RWPE2 (cell line): ENCODE results near the gene CYP39A1.

Experiments used
- ATAC-seq: fragments of 200-7000 bp; cut with Tn5 transposase; 3 replicates; pipeline ENCODE4 v1.9.1; 2021; ENCODE audit warnings: low read depth
- DNase-seq: peaks from one replicate; pipeline ENCODE4 v3.0.0-alpha.2; 2020; ENCODE audit warnings: low spot score
- H3K27ac ChIP-seq: fragments of 450-650 bp; 2 replicates; pipeline ENCODE4 v1.5.1; 2017; ENCODE audit warnings: mild to moderate bottlenecking; ENCODE audit not compliant: poor library complexity, severe bottlenecking
- H3K27me3 ChIP-seq: fragments of 250-450 bp; sonication (Bioruptor Pico); 2 replicates; pipeline ENCODE4 v1.5.1; 2021; ENCODE audit warnings: mild to moderate bottlenecking, moderate library complexity; ENCODE audit not compliant: insufficient read depth, poor library complexity, severe bottlenecking
- H3K36me3 ChIP-seq: fragments of 250-450 bp; sonication (Bioruptor Pico); 2 replicates; pipeline ENCODE4 v1.5.1; 2020; ENCODE audit warnings: low read depth, mild to moderate bottlenecking, moderate library complexity
- H3K4me1 ChIP-seq: fragments of 250-450 bp; sonication (Bioruptor Pico); 2 replicates; pipeline ENCODE4 v1.5.1; 2021; ENCODE audit warnings: mild to moderate bottlenecking, moderate library complexity; ENCODE audit not compliant: insufficient read depth, poor library complexity, severe bottlenecking
- H3K4me3 ChIP-seq: fragments of 250-450 bp; sonication (Bioruptor Pico); 2 replicates; pipeline ENCODE4 v1.5.1; 2021; ENCODE audit warnings: mild to moderate bottlenecking, moderate library complexity; ENCODE audit not compliant: severe bottlenecking
- H3K9me3 ChIP-seq: fragments of 250-450 bp; sonication (Bioruptor Pico); 2 replicates; pipeline ENCODE4 v1.5.1; 2021; ENCODE audit warnings: mild to moderate bottlenecking, moderate library complexity; ENCODE audit not compliant: severe bottlenecking
- TF ChIP-seq, protein P1 (sequence below): fragments of 450-650 bp; IDR thresholded peaks from one replicate; pipeline ENCODE4 v1.5.1; 2017; ENCODE audit warnings: mild to moderate bottlenecking, moderate library complexity; ENCODE audit not compliant: poor library complexity, severe bottlenecking

CYP39A1 gene

DNA sequence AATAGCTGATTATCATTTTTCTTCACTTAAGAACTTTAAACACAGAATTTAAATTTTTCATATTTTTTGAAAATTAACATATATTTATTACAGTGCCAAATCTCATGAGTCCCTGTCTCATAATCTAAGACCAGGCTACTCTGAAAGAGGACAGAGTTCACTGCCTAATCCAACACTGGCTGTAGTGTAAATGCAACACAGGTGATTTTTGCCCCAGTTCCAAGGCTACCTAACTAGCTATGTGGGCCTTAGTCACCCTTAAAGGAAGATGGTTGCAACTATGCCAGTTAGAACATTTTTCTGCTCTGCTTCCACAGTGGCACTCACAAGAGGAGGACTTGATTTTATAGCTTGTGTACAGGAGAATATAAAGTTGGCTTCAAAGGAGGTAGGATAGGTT, 5.0 kb upstream of the CYP39A1 start:
- no peak for ATAC-seq
- Histone ChIP-seq H3K27me3 (no peaks in the 10 kb centered on the region), H3K4me3 (no peak overlapping the region), H3K4me1 (peaks cover 3% of the 10 kb centered on the region), H3K9me3 (no peaks in the 10 kb centered on the region), H3K27ac (no peak overlapping the region), H3K36me3 (no peaks in the 10 kb centered on the region)
- no peak for DNase-seq
- TF ChIP-seq, protein P1, sequence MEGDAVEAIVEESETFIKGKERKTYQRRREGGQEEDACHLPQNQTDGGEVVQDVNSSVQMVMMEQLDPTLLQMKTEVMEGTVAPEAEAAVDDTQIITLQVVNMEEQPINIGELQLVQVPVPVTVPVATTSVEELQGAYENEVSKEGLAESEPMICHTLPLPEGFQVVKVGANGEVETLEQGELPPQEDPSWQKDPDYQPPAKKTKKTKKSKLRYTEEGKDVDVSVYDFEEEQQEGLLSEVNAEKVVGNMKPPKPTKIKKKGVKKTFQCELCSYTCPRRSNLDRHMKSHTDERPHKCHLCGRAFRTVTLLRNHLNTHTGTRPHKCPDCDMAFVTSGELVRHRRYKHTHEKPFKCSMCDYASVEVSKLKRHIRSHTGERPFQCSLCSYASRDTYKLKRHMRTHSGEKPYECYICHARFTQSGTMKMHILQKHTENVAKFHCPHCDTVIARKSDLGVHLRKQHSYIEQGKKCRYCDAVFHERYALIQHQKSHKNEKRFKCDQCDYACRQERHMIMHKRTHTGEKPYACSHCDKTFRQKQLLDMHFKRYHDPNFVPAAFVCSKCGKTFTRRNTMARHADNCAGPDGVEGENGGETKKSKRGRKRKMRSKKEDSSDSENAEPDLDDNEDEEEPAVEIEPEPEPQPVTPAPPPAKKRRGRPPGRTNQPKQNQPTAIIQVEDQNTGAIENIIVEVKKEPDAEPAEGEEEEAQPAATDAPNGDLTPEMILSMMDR = no peak

DNA sequence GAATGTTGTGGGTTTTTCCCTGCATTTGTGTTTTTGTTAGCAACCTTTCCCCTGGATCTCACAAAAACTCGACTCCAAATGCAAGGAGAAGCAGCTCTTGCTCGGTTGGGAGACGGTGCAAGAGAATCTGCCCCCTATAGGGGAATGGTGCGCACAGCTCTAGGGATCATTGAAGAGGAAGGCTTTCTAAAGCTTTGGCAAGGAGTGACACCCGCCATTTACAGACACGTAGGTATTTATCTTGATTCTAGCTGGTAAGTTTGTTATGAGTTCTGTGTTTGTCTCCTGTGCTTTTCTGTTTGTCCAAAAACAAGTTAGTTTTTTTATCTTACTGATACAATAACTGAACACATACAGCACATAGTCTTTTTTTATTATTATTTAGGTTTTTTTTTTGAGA, 3.2 kb upstream of the CYP39A1 start:
- H3K27me3 ChIP-seq = no peaks in the 10 kb centered on the region
- no peak overlapping the region for H3K4me3 ChIP-seq
- H3K36me3 ChIP-seq = no peaks in the 10 kb centered on the region
- H3K4me1 ChIP-seq = peaks cover 11% of the 10 kb centered on the region
- DNase-seq (no peak), ATAC-seq (no peak)
- no peak overlapping the region for H3K27ac ChIP-seq
- TF ChIP-seq, protein P1 = peak; percentile 8
- H3K9me3 ChIP-seq = no peaks in the 10 kb centered on the region

DNA sequence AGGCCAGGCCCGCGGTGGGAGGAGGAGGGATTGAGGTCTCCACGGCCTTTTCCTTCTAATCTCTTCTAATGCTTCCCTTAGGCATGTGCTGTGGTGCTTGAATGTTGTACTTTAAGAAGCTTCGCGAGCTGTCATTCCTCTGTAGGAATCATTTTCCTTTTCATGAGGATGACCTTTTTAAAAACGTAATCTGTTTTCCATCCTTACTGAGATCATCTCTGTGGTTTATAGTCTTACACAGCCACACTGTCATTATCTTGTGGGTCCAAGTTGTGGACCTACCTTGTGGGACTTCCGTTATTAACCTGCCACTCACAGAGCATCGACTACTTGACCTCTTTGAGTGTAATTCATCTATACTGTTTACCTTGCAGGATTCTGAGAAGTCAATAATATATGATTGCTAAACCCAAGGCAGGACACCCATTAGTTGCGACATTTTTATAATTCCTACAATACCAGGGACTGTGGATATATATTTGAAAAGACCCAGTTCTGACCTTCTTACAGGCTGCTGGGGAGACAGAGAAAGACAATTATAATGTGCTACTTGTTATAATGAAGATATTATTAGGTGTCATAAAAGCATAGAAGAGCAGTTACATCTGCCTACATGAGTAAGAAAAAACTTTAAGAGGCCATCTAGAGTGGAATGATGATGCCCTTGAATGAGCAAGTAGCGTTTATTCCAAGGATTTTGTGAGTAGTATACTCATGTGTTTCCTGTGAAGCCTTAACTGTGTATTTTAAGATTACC, 999 bp upstream of the CYP39A1 start:
- no peaks in the 10 kb centered on the region for H3K27me3 ChIP-seq
- H3K36me3 ChIP-seq = no peaks in the 10 kb centered on the region
- no peak for DNase-seq
- peaks cover 23% of the 10 kb centered on the region for H3K4me1 ChIP-seq
- H3K4me3 ChIP-seq = peak overlapping the region; percentile 86
- no peak for ATAC-seq
- TF ChIP-seq, protein P1 = no peak
- no peak overlapping the region for H3K27ac ChIP-seq
- no peaks in the 10 kb centered on the region for H3K9me3 ChIP-seq

DNA sequence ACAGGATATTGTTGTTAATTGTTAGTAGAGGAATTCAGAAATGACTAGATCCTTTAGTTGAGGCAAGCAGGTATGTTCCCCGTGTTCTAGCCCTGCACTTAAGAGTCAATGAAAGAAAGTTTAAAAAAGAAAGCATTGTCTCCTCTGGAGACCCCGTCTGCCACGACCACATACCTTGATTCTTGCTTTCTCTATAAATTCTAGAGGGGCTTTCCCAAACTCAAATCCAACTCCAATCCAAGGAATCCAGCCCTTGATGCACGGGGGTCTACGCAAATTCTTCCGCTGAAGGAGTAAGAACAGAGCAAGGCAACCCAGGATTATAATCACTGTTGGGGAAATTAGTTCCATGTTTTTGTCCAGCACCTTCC, 401 bp downstream of the CYP39A1 start:
- Histone ChIP-seq H3K4me3 (peak overlapping the region; percentile 86), H3K36me3 (no peaks in the 10 kb centered on the region), H3K4me1 (peaks cover 23% of the 10 kb centered on the region), H3K27me3 (no peaks in the 10 kb centered on the region), H3K9me3 (no peaks in the 10 kb centered on the region), H3K27ac (no peak overlapping the region)
- TF ChIP-seq, protein P1 = no peak
- ATAC-seq = peak; percentile 26
- DNase-seq = no peak

DNA sequence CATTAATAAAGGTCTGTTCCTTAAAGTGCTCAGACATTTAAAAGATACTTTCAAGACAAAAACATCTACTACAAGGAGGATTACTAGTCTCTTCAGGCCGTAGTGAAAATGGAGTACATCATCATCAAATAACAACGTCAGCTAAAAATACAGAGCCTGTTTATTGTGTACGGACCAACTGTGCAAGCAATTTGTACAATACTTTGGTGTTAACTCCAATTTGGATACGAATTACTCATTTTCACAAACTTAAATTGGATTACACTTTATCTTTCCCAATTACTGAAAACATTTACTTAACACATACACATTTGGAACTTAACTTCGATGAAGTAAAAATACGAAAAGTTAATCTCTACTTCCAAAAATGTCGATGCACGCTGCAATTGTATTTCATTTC, 802 bp downstream of the CYP39A1 start:
- Histone ChIP-seq H3K36me3 (no peaks in the 10 kb centered on the region), H3K4me1 (peaks cover 23% of the 10 kb centered on the region), H3K4me3 (peak overlapping the region; percentile 86), H3K27me3 (no peaks in the 10 kb centered on the region), H3K27ac (no peak overlapping the region), H3K9me3 (no peaks in the 10 kb centered on the region)
- no peak for ATAC-seq
- DNase-seq = no peak
- TF ChIP-seq, protein P1 = no peak
